ENCODE measurements around the gene S100A11.
"Not testable (repeated sequence)": the region's sequence is repeated elsewhere in the genome, so short reads cannot be mapped to it uniquely, and the experiment has no call there.

S100A11 gene

GRCh38 chr1:152036267-152037216, at the start of gene S100A11:
Gene S100A11, minus strand, starts transcription at chr1:152037004. Its CDS starts 89 bp downstream, at chr1:152036915.
- DNase-seq: no peak

- DNase-seq: no peak
These were observed 48.0 kb upstream of the S100A11 start for GRCh38 chr1:152084853-152085252.

GRCh38 chr1:152081026-152081425, 44.2 kb upstream of the S100A11 start:
- not testable (repeated sequence) for DNase-seq

GRCh38 chr1:152080494-152080893, 43.7 kb upstream of the S100A11 start:
- DNase-seq: not testable (repeated sequence)

GRCh38 chr1:152078831-152079441, 42.1 kb upstream of the S100A11 start:
- no peak for DNase-seq

GRCh38 chr1:152072311-152072710, 35.5 kb upstream of the S100A11 start:
- DNase-seq: no peak

GRCh38 chr1:152071123-152071522, 34.3 kb upstream of the S100A11 start:
- no peak for DNase-seq

- DNase-seq: no peak
These were observed 31.1 kb upstream of the S100A11 start for GRCh38 chr1:152067929-152068328.

- no peak for DNase-seq
These were observed 30.3 kb upstream of the S100A11 start for GRCh38 chr1:152067150-152067549.

- DNase-seq: no peak
These were observed 25.1 kb upstream of the S100A11 start for GRCh38 chr1:152061952-152062351.

- no peak for DNase-seq
These were observed 16.6 kb upstream of the S100A11 start for GRCh38 chr1:152053375-152053774.

GRCh38 chr1:152052606-152053005, 15.8 kb upstream of the S100A11 start:
- DNase-seq: peak; percentile 27

GRCh38 chr1:152050886-152051675, 14.3 kb upstream of the S100A11 start:
- DNase-seq: no peak

GRCh38 chr1:152049291-152050083, 12.7 kb upstream of the S100A11 start:
- no peak for DNase-seq

GRCh38 chr1:152048416-152049009, 11.7 kb upstream of the S100A11 start:
- no peak for DNase-seq

- no peak for DNase-seq
These were observed 11.1 kb upstream of the S100A11 start for GRCh38 chr1:152047730-152048415.

- DNase-seq: no peak
These were observed 10.6 kb upstream of the S100A11 start for GRCh38 chr1:152047413-152047729.

- DNase-seq: no peak
These were observed 7.6 kb upstream of the S100A11 start for GRCh38 chr1:152044386-152044785.

- DNase-seq: no peak
These were observed 7.1 kb upstream of the S100A11 start for GRCh38 chr1:152043870-152044269.

GRCh38 chr1:152042030-152042429, 5.2 kb upstream of the S100A11 start:
- no peak for DNase-seq

GRCh38 chr1:152039886-152040285, 3.1 kb upstream of the S100A11 start:
- DNase-seq: no peak

- no peak for DNase-seq
These were observed 2.7 kb upstream of the S100A11 start for GRCh38 chr1:152039461-152039860.

Data from NCI-H2227 treated with DMSO at 0.1 percent for 48 hours (cell line).